Measurements from ENCODE around the gene IRX6. TPM values are rescaled to one million over a fixed set of nuclear protein-coding genes. Genes with fewer than 3 reads are reported as not detected.

The IRX6 gene
- total and polyA plus RNA-seq, 2 of the 13 experiments (the other 11 are each of a cell fraction or from before 2014, with no cell fraction given): not detected

GRCh38 chr16:55357241-55357640 is 33.2 kb downstream of the IRX6 start:
- WGBS (ENCODE audit: low lambda C conversion rate): 2% methylated on average over 3 of the region's 3 CpGs
- no TSS peak for BruUV-seq (replicated peaks)
- Histone ChIP-seq H3K4me1 (ENCODE audit: insufficient read depth, low read length) (no peaks in the 10 kb centered on the region), H3K9me3 (ENCODE audit: low read length) (no peaks in the 10 kb centered on the region), H3K27ac (ENCODE audit: extremely low read length, insufficient read depth, low read length) (no peak overlapping the region), H3K79me2 (ENCODE audit: insufficient read depth, low read length) (no peaks in the 10 kb centered on the region), H2AFZ (ENCODE audit: low read length) (no peak overlapping the region), H3K27me3 (ENCODE audit: control insufficient read depth in 1 of 2, insufficient read depth in 2 of 2, low read length in 2 of 2) (no peaks in the 10 kb centered on the region), H3K4me2 (ENCODE audit: low read depth, low read length) (no peak overlapping the region), H3K36me3 (replicated peaks in 1 of 2; ENCODE audit: control insufficient read depth in 1 of 2, insufficient read depth in 2 of 2, low read length in 2 of 2) (no peaks in the 10 kb centered on the region), H4K20me1 (ENCODE audit: insufficient read depth, low read length) (no peaks in the 10 kb centered on the region), H3K9ac (ENCODE audit: insufficient read depth, low read depth, low read length) (no peak overlapping the region), H3K4me3 (replicated peaks in 1 of 3; ENCODE audit: insufficient read depth in 1 of 3, low read depth in 2 of 3, low read length in 3 of 3) (no peak overlapping the region)
- intact Hi-C loops (cut with micrococcal nuclease; ENCODE audit: unreplicated experiment) (no loop called here), in situ Hi-C loops (cut with HindIII; ENCODE audit: extremely low pct_ligation_motif_present, low pct_unique_long_range_greater_than_20kb) (no loop called here)
- ChIA-PET CTCF (ENCODE audit: low intra/inter-chr PET ratio, low total read pairs) (no interaction called here), POLR2A (no interaction called here)
- DNase-seq (ENCODE audit: low spot score): no peak
- no peak for FAIRE-seq
- ATAC-seq: no peak
- TF ChIP-seq SMYD3 (CRISPR knock-in tag; IDR thresholded peaks at IDR 0.05) (no peak), NFE2L2 (IDR thresholded peaks at IDR 0.05; ENCODE audit: low read length) (no peak), SMARCC2 (IDR thresholded peaks at IDR 0.05) (no peak), NFKB2 (CRISPR knock-in tag; IDR thresholded peaks at IDR 0.05; ENCODE audit: borderline replicate concordance) (no peak), KDM6A (CRISPR knock-in tag; IDR thresholded peaks at IDR 0.05; ENCODE audit: low read depth) (no peak), ZMAT5 (CRISPR knock-in tag; IDR thresholded peaks at IDR 0.05; ENCODE audit: borderline replicate concordance, low read depth) (no peak), ZNF276 (CRISPR knock-in tag; IDR thresholded peaks at IDR 0.05; ENCODE audit: low read depth) (no peak), ZNF468 (CRISPR knock-in tag; IDR thresholded peaks at IDR 0.05) (no peak), ZBTB14 (CRISPR knock-in tag; IDR thresholded peaks at IDR 0.05) (no peak), SIN3A (IDR thresholded peaks at IDR 0.05; ENCODE audit: borderline replicate concordance, low read depth, low read length) (no peak), ATRX (CRISPR knock-in tag; IDR thresholded peaks at IDR 0.05; ENCODE audit: borderline replicate concordance) (no peak), RFX5 (IDR thresholded peaks at IDR 0.05; ENCODE audit: low read depth, low read length) (no peak), SNRNP70 (IDR thresholded peaks at IDR 0.05; ENCODE audit: low read depth, low read length) (no peak), ZSCAN30 (CRISPR knock-in tag; IDR thresholded peaks at IDR 0.05) (no peak), GABPA (IDR thresholded peaks at IDR 0.05; ENCODE audit: low read depth, low read length) (no peak), GABPA (CRISPR knock-in tag; IDR thresholded peaks at IDR 0.05; ENCODE audit: low read depth) (no peak), ELF4 (CRISPR knock-in tag; IDR thresholded peaks at IDR 0.05; ENCODE audit: borderline replicate concordance) (no peak)

Data from HepG2 (cell line).